Central memory CD8-positive, alpha-beta T cell (primary cell): ENCODE results near the gene MECP2.
"Not testable (repeated sequence)": the region's sequence is repeated elsewhere in the genome, so short reads cannot be mapped to it uniquely, and the experiment has no call there.

Experiments used
- ATAC-seq: fragments of 150-1000 bp; cut with Tn5 transposase; replicated peaks from 2 replicates; pipeline ENCODE4 v1.10.0; 2022; ENCODE audit warnings: mild to moderate bottlenecking, moderate FRiP score, moderate number of reproducible peaks; ENCODE audit not compliant: poor library complexity, severe bottlenecking; ENCODE audit errors: extremely low read depth
- DNase-seq, 2 donors: peaks; one replicate each; pipeline ENCODE4 v3.0.0; 2021; ENCODE audit warnings: low spot score in 2 of 2
- H3K27ac Mint-ChIP-seq: one replicate; pipeline ENCODE4 v1.8.0; 2022; ENCODE audit warnings: low read depth, mild to moderate bottlenecking, moderate library complexity, mixed read lengths
- H3K27me3 Mint-ChIP-seq: one replicate; pipeline ENCODE4 v1.8.0; 2022; ENCODE audit warnings: mixed read lengths
- H3K36me3 Mint-ChIP-seq: one replicate; pipeline ENCODE4 v1.8.0; 2022; ENCODE audit warnings: mild to moderate bottlenecking, moderate library complexity, mixed read lengths; ENCODE audit not compliant: insufficient read depth
- H3K4me1 Mint-ChIP-seq: one replicate; pipeline ENCODE4 v1.8.0; 2022; ENCODE audit warnings: mixed read lengths
- H3K4me3 Mint-ChIP-seq: one replicate; pipeline ENCODE4 v1.8.0; 2022; ENCODE audit warnings: mild to moderate bottlenecking, moderate library complexity, mixed read lengths
- H3K9me3 Mint-ChIP-seq: one replicate; pipeline ENCODE4 v1.8.0; 2022; ENCODE audit warnings: mixed read lengths

Gene MECP2

DNA sequence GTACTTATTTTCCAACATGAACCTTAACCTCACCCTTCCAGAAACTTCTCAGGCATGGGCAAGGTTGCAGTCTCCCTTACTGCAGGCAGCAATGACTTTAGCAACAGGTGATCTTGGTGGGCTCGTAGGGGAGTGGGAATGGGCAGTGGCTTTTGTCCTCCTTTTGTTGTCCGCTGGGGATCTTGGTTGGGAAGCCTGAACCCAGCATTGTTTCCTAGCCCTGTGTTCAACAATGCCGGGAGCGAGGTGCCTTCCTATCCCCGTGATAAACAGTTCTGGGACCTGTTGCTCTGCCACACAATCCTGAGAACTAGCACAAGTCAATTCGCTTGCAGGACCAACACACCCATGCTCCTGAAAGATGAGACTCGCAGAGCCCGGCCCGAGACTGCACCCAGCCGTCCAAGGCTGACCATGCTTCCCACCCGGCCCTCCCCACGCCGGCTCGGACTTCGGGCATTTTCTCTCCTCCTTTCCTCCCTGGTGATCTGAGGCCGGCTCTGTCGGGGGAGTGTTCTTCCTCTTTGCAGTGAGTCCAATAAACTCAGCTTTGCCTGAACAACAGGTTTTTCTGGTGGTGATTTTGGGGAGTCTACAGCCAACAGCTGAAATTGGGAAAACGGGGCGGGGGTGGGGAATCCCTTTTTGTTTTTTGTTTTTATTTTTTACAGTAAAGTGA, 98.0 kb downstream of the MECP2 start:
- ATAC-seq, result no peak
- peaks cover 22% of the 10 kb centered on the region for H3K4me1 Mint-ChIP-seq
- H3K9me3 Mint-ChIP-seq, result no peaks in the 10 kb centered on the region
- no peaks in the 10 kb centered on the region for H3K27me3 Mint-ChIP-seq
- peaks cover 1% of the 10 kb centered on the region for H3K36me3 Mint-ChIP-seq
- no peak for DNase-seq
- H3K4me3 Mint-ChIP-seq, result no peak overlapping the region
- no peak overlapping the region for H3K27ac Mint-ChIP-seq

DNA sequence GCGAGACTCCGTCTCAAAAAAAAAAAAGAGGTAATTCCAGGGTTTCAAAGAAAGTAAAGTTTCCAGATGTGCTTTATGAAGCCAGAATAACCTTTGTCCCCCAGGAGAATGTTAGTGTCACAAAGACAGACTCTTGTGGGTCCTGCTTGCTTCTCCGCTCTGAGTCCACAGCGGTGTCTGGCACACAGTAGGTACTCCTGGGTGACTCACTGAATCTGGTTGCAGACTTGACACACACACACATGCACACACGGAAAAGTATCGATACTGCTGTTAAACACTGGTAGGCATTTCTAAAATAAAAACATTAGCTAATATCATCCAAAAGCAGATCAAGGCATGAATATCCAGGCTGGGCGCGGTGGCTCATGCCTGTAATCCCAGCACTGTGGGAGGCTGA, 102.0 kb downstream of the MECP2 start:
- no peak for DNase-seq
- H3K4me3 Mint-ChIP-seq, result no peak overlapping the region
- H3K27me3 Mint-ChIP-seq, result no peaks in the 10 kb centered on the region
- H3K9me3 Mint-ChIP-seq, result no peaks in the 10 kb centered on the region
- peaks cover 4% of the 10 kb centered on the region for H3K4me1 Mint-ChIP-seq
- no peak overlapping the region for H3K27ac Mint-ChIP-seq
- no peak for ATAC-seq
- no peaks in the 10 kb centered on the region for H3K36me3 Mint-ChIP-seq

GRCh38 chrX:153994398-153994797, 103.1 kb downstream of the MECP2 start:
- not testable (repeated sequence) for H3K4me3 Mint-ChIP-seq, ATAC-seq, H3K4me1 Mint-ChIP-seq, H3K27me3 Mint-ChIP-seq, H3K9me3 Mint-ChIP-seq, H3K36me3 Mint-ChIP-seq, DNase-seq
- H3K27ac Mint-ChIP-seq, result peak overlapping the region; percentile 25

DNA sequence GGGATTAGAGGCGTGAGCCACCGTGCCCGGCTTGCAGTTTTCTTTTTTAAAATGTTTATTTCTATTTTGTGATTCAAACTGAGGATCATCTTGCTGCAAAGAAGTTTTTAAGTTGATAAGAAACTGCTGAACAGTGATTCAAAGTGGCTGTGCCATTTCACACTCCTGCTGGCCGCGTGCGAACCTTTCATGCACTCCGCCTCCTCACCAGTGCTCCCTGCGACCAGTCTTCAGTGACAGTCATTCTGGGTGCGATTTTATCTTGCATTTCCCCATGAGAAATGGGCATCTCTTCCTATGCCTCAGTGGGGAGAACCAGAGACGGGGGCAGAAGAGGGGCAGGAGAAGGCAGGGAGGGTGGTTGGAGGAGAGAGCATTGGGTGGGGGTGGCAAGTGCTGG, 103.5 kb downstream of the MECP2 start:
- no peaks in the 10 kb centered on the region for H3K36me3 Mint-ChIP-seq
- no peak for DNase-seq

GRCh38 chrX:153993079-153993478, 104.4 kb downstream of the MECP2 start:
- Mint-ChIP-seq H3K27me3 (no peaks in the 10 kb centered on the region), H3K9me3 (no peaks in the 10 kb centered on the region), H3K4me3 (no peak overlapping the region), H3K27ac (peak overlapping the region; percentile 53), H3K4me1 (peaks cover 10% of the 10 kb centered on the region), H3K36me3 (no peaks in the 10 kb centered on the region)
- no peak for DNase-seq
- no peak for ATAC-seq

More for the DNA sequence above, 103.5 kb downstream of the MECP2 start:
- peak overlapping the region; percentile 25 for H3K27ac Mint-ChIP-seq
- no peak for ATAC-seq
- no peaks in the 10 kb centered on the region for H3K9me3 Mint-ChIP-seq
- H3K4me1 Mint-ChIP-seq, result peaks cover 10% of the 10 kb centered on the region
- H3K4me3 Mint-ChIP-seq, result no peak overlapping the region
- no peaks in the 10 kb centered on the region for H3K27me3 Mint-ChIP-seq

- H3K27ac Mint-ChIP-seq, result no peak overlapping the region
- no peak overlapping the region for H3K4me3 Mint-ChIP-seq
- ATAC-seq (no peak), DNase-seq (no peak)
- no peaks in the 10 kb centered on the region for H3K27me3 Mint-ChIP-seq
- no peaks in the 10 kb centered on the region for H3K36me3 Mint-ChIP-seq
- H3K4me1 Mint-ChIP-seq, result peaks cover 10% of the 10 kb centered on the region
- no peaks in the 10 kb centered on the region for H3K9me3 Mint-ChIP-seq
Observed at GRCh38 chrX:153992180-153992579, 105.3 kb downstream of the MECP2 start.

DNA sequence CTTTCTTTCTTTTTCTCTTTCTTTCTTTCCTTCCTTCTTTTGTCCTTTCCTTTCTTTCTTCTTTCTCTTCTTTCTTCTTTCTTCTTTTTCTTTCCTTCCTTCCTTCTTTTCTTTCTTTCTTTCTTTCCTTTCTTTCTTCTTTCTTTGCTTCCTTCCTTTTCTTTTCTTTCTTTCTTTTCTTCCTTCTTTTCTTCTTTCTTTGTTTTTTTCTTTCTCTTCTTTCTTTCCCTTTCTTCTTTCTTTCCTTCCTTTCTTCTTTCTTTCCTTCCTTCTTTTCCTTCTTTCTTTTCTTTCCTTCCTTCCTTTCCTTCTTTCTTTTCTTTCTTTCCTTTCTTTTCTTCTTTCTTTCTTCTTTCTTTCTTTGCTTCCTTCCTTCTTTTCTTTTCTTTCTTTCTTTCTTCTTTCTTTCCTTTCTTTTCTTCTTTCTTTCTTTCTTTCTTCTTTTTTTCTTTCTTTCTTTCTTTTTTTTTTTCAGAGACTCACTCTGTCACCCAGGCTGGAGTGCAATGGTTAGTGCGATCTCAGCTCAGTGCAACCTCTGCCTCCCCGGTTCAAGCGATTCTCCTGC, 106.4 kb downstream of the MECP2 start:
- Mint-ChIP-seq H3K4me3 (no peak overlapping the region), H3K36me3 (no peaks in the 10 kb centered on the region), H3K9me3 (no peaks in the 10 kb centered on the region), H3K27me3 (no peaks in the 10 kb centered on the region), H3K4me1 (peaks cover 10% of the 10 kb centered on the region), H3K27ac (peak overlapping the region; percentile 90)
- ATAC-seq (no peak), DNase-seq (no peak)

- H3K4me3 Mint-ChIP-seq, result no peak overlapping the region
- ATAC-seq, result no peak
Observed at GRCh38 chrX:153989973-153990655, 107.4 kb downstream of the MECP2 start.

GRCh38 chrX:153988493-153988892, 109.0 kb downstream of the MECP2 start:
- Mint-ChIP-seq H3K4me1 (peaks cover 18% of the 10 kb centered on the region), H3K27me3 (no peaks in the 10 kb centered on the region), H3K4me3 (no peak overlapping the region), H3K27ac (no peak overlapping the region), H3K36me3 (peaks cover 3% of the 10 kb centered on the region), H3K9me3 (no peaks in the 10 kb centered on the region)
- no peak for ATAC-seq
- DNase-seq, result no peak

More at GRCh38 chrX:153989973-153990655, 107.4 kb downstream of the MECP2 start:
- Mint-ChIP-seq H3K36me3 (peaks cover 1% of the 10 kb centered on the region), H3K9me3 (no peaks in the 10 kb centered on the region), H3K4me1 (peaks cover 10% of the 10 kb centered on the region), H3K27me3 (no peaks in the 10 kb centered on the region), H3K27ac (no peak overlapping the region)
- no peak for DNase-seq

DNA sequence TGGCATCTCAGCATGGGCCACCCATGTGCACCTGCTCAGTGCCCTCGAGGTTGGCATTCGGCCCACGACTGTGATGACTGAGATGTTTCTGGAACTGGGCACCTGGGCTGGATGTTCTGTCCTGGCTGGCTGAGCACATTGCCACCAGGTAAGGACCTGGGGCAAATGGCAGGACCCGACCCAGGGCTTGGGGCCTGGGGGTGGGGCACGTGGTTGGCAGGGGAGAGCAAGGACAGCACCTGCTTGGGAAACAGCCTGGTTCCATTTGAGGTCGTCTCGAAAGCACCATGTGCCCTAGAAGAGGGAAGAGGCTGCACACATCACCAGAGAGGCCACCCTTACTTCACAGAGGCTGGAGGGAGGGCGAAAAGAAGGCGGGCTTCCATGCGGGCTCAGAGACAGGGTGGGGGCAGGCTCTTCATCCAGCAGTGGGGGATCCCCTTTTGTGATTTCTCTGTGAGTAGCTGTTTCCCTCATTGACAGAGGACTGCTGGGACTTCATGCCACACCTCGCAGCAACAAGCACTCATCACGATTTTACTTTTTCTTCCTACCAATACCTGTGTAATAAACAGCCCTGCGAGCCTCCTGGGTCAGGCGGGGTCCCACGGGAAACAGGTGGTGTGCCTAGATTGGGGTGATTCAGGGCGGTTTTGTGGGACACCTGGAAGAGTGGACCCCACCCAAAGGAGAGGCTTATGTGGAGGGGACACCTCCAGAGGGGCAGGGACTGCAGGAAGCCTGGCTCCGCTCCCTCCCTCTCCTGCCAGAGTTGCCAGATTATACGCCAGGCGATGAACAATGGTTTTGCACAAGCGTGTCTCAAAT, 113.0 kb downstream of the MECP2 start:
- Mint-ChIP-seq H3K4me1 (peaks cover 30% of the 10 kb centered on the region), H3K9me3 (no peaks in the 10 kb centered on the region), H3K27me3 (no peaks in the 10 kb centered on the region), H3K36me3 (peaks cover 7% of the 10 kb centered on the region), H3K4me3 (peak overlapping the region; percentile 59), H3K27ac (peak overlapping the region; percentile 92)
- ATAC-seq (no peak), DNase-seq (no peak)

DNA sequence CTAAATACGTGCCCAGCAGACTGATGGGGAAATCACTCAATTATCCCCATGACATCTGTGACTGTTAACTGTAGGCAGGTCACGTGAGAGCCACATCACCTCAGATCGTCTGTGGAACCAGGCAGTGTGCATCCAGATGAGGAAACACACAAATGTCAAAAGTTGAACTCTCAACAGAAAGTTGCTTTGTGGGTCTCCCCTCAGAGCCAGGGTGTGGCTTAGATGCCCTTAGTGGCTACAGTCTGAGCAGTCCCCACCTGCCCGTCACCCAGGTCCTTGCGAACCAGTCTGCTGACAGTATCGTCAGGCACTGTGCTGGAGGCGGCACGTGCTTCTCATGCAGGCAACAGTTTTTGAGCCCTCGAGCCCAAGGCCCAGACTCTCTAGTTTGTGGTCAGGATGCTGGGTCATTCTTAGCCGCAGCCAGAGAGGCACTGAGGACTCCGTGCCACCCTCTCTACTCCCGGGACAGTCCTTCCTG, 114.2 kb downstream of the MECP2 start:
- H3K36me3 Mint-ChIP-seq, result peaks cover 7% of the 10 kb centered on the region
- H3K9me3 Mint-ChIP-seq, result no peaks in the 10 kb centered on the region
- DNase-seq (no peak), ATAC-seq (no peak)
- H3K4me1 Mint-ChIP-seq, result peaks cover 30% of the 10 kb centered on the region
- peak overlapping the region; percentile 42 for H3K4me3 Mint-ChIP-seq
- no peaks in the 10 kb centered on the region for H3K27me3 Mint-ChIP-seq
- H3K27ac Mint-ChIP-seq, result no peak overlapping the region

GRCh38 chrX:153981771-153982533, 115.6 kb downstream of the MECP2 start:
- H3K4me3 Mint-ChIP-seq, result peak overlapping the region; percentile 74
- DNase-seq, result no peak
- H3K27me3 Mint-ChIP-seq, result no peaks in the 10 kb centered on the region
- ATAC-seq, result no peak
- no peaks in the 10 kb centered on the region for H3K9me3 Mint-ChIP-seq
- H3K27ac Mint-ChIP-seq, result peak overlapping the region; percentile 94
- peaks cover 7% of the 10 kb centered on the region for H3K36me3 Mint-ChIP-seq
- H3K4me1 Mint-ChIP-seq, result peaks cover 30% of the 10 kb centered on the region
